HepG2 (cell line): Measurements from ENCODE around the gene NDST1. TPM values are rescaled to one million over a fixed set of nuclear protein-coding genes. Genes with fewer than 3 reads are reported as not detected.

ENCODE experiments used
- ATAC-seq: fragments of 200-7000 bp; cut with Tn5 transposase; 3 replicates; pipeline ENCODE4 v1.9.1; 2020; ENCODE audit warnings: mild to moderate bottlenecking, moderate library complexity
- BruUV-seq: library from RNA; stranded (reverse); fragments of 400-500 nt; replicated peaks from 2 replicates; lab custom pipeline; 2021; lab: Mats Ljungman, UMichigan
- CTCF ChIA-PET: fragments of 300-600 bp; formaldehyde crosslinking; extraction: SDS; loops from one replicate; lab custom pipeline; 2021; ENCODE audit warnings: low total read pairs, inconsistent platforms, low intra/inter-chr PET ratio; lab: Yijun Ruan, JAX
- POLR2A ChIA-PET: fragments of 350-600 bp; sonication (Branson Sonifier 250); formaldehyde crosslinking; loops from one replicate; lab custom pipeline; 2020; ENCODE audit warnings: antibody characterized with exemption, inconsistent platforms; lab: Yijun Ruan, JAX
- DNase-seq: peaks from one replicate; pipeline ENCODE4 v3.0.0-alpha.2; 2015; ENCODE audit warnings: low spot score
- FAIRE-seq: peaks from 3 replicates; lab custom pipeline; 2011; peaks lifted over from hg19 to GRCh38; lab: Jason Lieb, UNC
- H2AFZ ChIP-seq: one replicate; pipeline ENCODE4 v1.6.1; 2011; ENCODE audit warnings: low read length, inconsistent platforms
- H3K27ac ChIP-seq: fragments of 300-600 bp; 3 replicates; pipeline ENCODE4 v1.8.0; 2011; ENCODE audit warnings: mixed run types, mild to moderate bottlenecking, mixed read lengths, low read length, inconsistent platforms; ENCODE audit not compliant: insufficient read depth; ENCODE audit errors: extremely low read length
- H3K27me3 ChIP-seq, 2 experiments: fragments of 200-600 bp in 1 of 2; 2 replicates in 1 of 2; 3 replicates in 1 of 2; pipeline versions ENCODE4 v1.6.0 to v1.8.0; 2011; ENCODE audit warnings: low read length in 2 of 2, mild to moderate bottlenecking in 2 of 2, moderate library complexity in 2 of 2, inconsistent platforms in 1 of 2; ENCODE audit not compliant: insufficient read depth in 2 of 2, control insufficient read depth in 1 of 2
- H3K36me3 ChIP-seq, 2 experiments: fragments of 200-600 bp in 1 of 2; replicated peaks in 1 of 2; 2 replicates in 1 of 2; 3 replicates in 1 of 2; pipeline versions ENCODE4 v1.5.1 to v1.8.0; 2011; ENCODE audit warnings: low read length in 2 of 2, inconsistent platforms in 1 of 2; ENCODE audit not compliant: insufficient read depth in 2 of 2, control insufficient read depth in 1 of 2
- H3K4me1 ChIP-seq: 2 replicates; pipeline ENCODE4 v1.5.1; 2012; ENCODE audit warnings: low read length, inconsistent platforms; ENCODE audit not compliant: insufficient read depth
- H3K4me2 ChIP-seq: 2 replicates; pipeline ENCODE4 v1.6.0; 2011; ENCODE audit warnings: low read depth, low read length, inconsistent platforms
- H3K4me3 ChIP-seq, 3 experiments: fragments of 200-600 bp in 1 of 3; sonication (generic), shearing (Covaris generic) in 1 of 3; replicated peaks in 1 of 3; 2 replicates each; pipeline ENCODE4 v1.5.1; 2011 to 2016; ENCODE audit warnings: low read length in 3 of 3, inconsistent platforms in 2 of 3, low read depth in 2 of 3, mild to moderate bottlenecking in 2 of 3, control low read depth in 1 of 3, mixed read lengths in 1 of 3; ENCODE audit not compliant: insufficient read depth in 1 of 3
- H3K79me2 ChIP-seq: one replicate; pipeline ENCODE4 v1.6.1; 2011; ENCODE audit warnings: low read length, inconsistent platforms; ENCODE audit not compliant: insufficient read depth
- H3K9ac ChIP-seq: 2 replicates; pipeline ENCODE4 v1.6.0; 2011; ENCODE audit warnings: mild to moderate bottlenecking, low read depth, low read length, inconsistent platforms; ENCODE audit not compliant: insufficient read depth
- H3K9me3 ChIP-seq: 2 replicates; pipeline ENCODE4 v1.5.1; 2012; ENCODE audit warnings: mild to moderate bottlenecking, low read length
- H4K20me1 ChIP-seq: 2 replicates; pipeline ENCODE4 v1.6.0; 2011; ENCODE audit warnings: inconsistent platforms, mild to moderate bottlenecking, low read length, moderate library complexity; ENCODE audit not compliant: insufficient read depth
- MAZ ChIP-seq, 2 experiments: sonication (generic) in 1 of 2; formaldehyde crosslinking in 1 of 2; IDR thresholded peaks; 2 replicates each; pipeline versions ENCODE4 v1.5.0 to v1.6.1; 2012 to 2020; ENCODE audit warnings: low read depth in 2 of 2, mild to moderate bottlenecking in 2 of 2, borderline replicate concordance in 1 of 2, improper control_type of control experiment in 1 of 2, low read length in 1 of 2, missing genetic modification reagents in 1 of 2, moderate library complexity in 1 of 2
- SOX13 ChIP-seq, 3 experiments: fragments of 450-650 bp in 1 of 3; sonication (generic) in 1 of 3; formaldehyde crosslinking in 1 of 3; IDR thresholded peaks in 2 of 3; conservative IDR thresholded peaks in 1 of 3; 2 replicates each; pipeline versions ENCODE4 v1.5.0 to v1.6.1; 2016 to 2020; ENCODE audit warnings: antibody characterized with exemption in 1 of 3, mild to moderate bottlenecking in 1 of 3, missing compliant biosample characterization in 1 of 3, missing genetic modification reagents in 1 of 3, moderate library complexity in 1 of 3
- ZNF543 ChIP-seq: sonication (generic); formaldehyde crosslinking; IDR thresholded peaks from 2 replicates; pipeline ENCODE4 v1.4.0; 2020; ENCODE audit warnings: mild to moderate bottlenecking, missing genetic modification reagents
- ZNF552 ChIP-seq: sonication (generic); formaldehyde crosslinking; IDR thresholded peaks from 2 replicates; pipeline ENCODE4 v1.9.0; 2022; ENCODE audit warnings: missing genetic modification reagents, mild to moderate bottlenecking, borderline replicate concordance
- ZSCAN29 ChIP-seq: sonication (generic); formaldehyde crosslinking; conservative IDR thresholded peaks from 2 replicates; pipeline ENCODE4 v1.4.0; 2020; ENCODE audit warnings: mild to moderate bottlenecking, missing genetic modification reagents
- whole genome bisulfite sequencing: methylation state at CpG from one replicate; pipeline ENCODE4 v1.1.6; 2017; ENCODE audit warnings: low lambda C conversion rate; 5-methylcytosine and 5-hydroxymethylcytosine counted together
- in situ Hi-C: cut with HindIII; loops from 2 replicates; pipeline ENCODE4 v1.10.0; 2017; ENCODE audit warnings: low pct_unique_long_range_greater_than_20kb; ENCODE audit not compliant: extremely low pct_ligation_motif_present
- intact Hi-C: fragments of 100-400 bp; cut with micrococcal nuclease; formaldehyde crosslinking; loops from one replicate; pipeline ENCODE4 v1.10.0; 2022; ENCODE audit not compliant: unreplicated experiment
- polyA plus RNA-seq, 8 experiments: library from polyadenylated mRNA; depleted of rRNA in 3 of 8; stranded (reverse) in 7 of 8; unstranded in 1 of 8; fragments of >200 nt; fragmentation: Illumina TruSeq in 4 of 8; extraction: Trizol in 4 of 8; gene quantifications; 2 replicates each; pipeline versions ENCODE4 v1.2.1 to v1.2.3, GENCODE V29; 2011 to 2016; ENCODE audit warnings: low read depth in 4 of 8, missing spikeins in 1 of 8, mixed read lengths in 1 of 8; ENCODE audit not compliant: insufficient read depth in 1 of 8
- total RNA-seq, 5 experiments: library from RNA; depleted of rRNA; stranded (reverse); fragments of >200 nt; fragmentation: Illumina TruSeq; extraction: Trizol; gene quantifications; 2 replicates each; pipeline ENCODE4 v1.2.3, GENCODE V29; 2016; ENCODE audit warnings: low read depth in 1 of 5
- TF ChIP-seq, protein P1 (sequence below): sonication (generic); formaldehyde crosslinking; IDR thresholded peaks from 2 replicates; pipeline ENCODE4 v1.4.0; 2020; ENCODE audit warnings: missing genetic modification reagents
- TF ChIP-seq, protein P2 (sequence below): sonication (generic); formaldehyde crosslinking; IDR thresholded peaks from 2 replicates; pipeline ENCODE4 v1.5.1; 2020; ENCODE audit warnings: missing genetic modification reagents, mild to moderate bottlenecking, borderline replicate concordance
- TF ChIP-seq, protein P3 (sequence below): sonication (generic); formaldehyde crosslinking; IDR thresholded peaks from 2 replicates; pipeline ENCODE4 v1.4.0; 2020; ENCODE audit warnings: missing genetic modification reagents, borderline replicate concordance
- TF ChIP-seq, protein P4 (sequence below): sonication (generic); formaldehyde crosslinking; IDR thresholded peaks from 2 replicates; pipeline ENCODE4 v1.8.0; 2022; ENCODE audit warnings: missing genetic modification reagents, mild to moderate bottlenecking, inconsistent platforms, borderline replicate concordance
- TF ChIP-seq, protein P5 (sequence below): IDR thresholded peaks from 2 replicates; pipeline ENCODE4 v1.6.1; 2012; ENCODE audit warnings: low read depth, low read length, improper control_type of control experiment

NDST1 gene
- total and polyA plus RNA-seq, 2 of the 13 experiments (the other 11 are each of a cell fraction or from before 2014, with no cell fraction given): 23.8 to 26.2 TPM

DNA sequence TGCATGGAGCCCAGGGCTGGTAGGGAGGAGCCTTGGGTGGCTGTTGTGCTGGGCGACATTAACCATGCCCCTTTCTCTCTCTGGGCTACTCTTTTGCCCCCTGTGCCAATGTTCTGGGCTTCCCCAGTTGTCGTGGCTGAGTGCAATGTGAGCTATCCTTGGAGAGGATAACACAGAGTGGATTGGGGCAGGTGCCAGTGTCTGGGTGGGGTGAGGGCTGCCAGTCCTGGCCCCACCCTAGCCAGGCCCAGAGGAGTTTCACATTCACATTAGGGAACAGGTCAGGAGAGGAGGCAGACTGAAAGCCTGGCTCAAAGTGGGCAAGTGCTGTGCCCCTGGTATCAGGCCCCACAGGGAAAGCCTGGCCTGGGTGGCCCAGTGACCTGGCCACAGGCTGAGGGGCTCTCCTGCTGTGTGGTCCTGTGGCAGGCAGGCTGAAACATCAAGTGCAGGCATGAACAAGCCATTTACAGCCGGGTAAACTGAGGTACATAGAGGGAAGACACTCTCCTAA, 7.5 kb upstream of the NDST1 start:
- 68% methylated on average over 3 of the region's 3 CpGs for WGBS
- POLR2A ChIA-PET: interaction anchor here (1.3 to 1.8 kb wide), 2 partner anchors 10 to 22 kb away, joined by 3 to 5 read pairs; no protein-coding TSS in a partner anchor
- Histone ChIP-seq H3K4me3 (no peak overlapping the region), H3K27ac (no peak overlapping the region), H3K4me2 (no peak overlapping the region), H3K36me3 (peaks cover 3 to 37% of the 10 kb centered on the region in 2 experiments; a peak in 3 of 5 replicates), H3K9me3 (no peaks in the 10 kb centered on the region), H3K9ac (no peak overlapping the region), H3K4me1 (peaks cover 94% of the 10 kb centered on the region), H3K79me2 (peaks cover 93% of the 10 kb centered on the region), H3K27me3 (no peaks in the 10 kb centered on the region), H4K20me1 (peaks cover 70% of the 10 kb centered on the region), H2AFZ (no peak overlapping the region)
- no peak for ATAC-seq
- no peak for DNase-seq
- FAIRE-seq: no peak
- BruUV-seq: no TSS peak
- CTCF ChIA-PET: no interaction called here
- in situ Hi-C loops: no loop called here
- intact Hi-C loops: loop anchor here (5.0 kb wide), 1 partner anchor 42 kb away; no protein-coding TSS in a partner anchor
- TF ChIP-seq, protein P1, sequence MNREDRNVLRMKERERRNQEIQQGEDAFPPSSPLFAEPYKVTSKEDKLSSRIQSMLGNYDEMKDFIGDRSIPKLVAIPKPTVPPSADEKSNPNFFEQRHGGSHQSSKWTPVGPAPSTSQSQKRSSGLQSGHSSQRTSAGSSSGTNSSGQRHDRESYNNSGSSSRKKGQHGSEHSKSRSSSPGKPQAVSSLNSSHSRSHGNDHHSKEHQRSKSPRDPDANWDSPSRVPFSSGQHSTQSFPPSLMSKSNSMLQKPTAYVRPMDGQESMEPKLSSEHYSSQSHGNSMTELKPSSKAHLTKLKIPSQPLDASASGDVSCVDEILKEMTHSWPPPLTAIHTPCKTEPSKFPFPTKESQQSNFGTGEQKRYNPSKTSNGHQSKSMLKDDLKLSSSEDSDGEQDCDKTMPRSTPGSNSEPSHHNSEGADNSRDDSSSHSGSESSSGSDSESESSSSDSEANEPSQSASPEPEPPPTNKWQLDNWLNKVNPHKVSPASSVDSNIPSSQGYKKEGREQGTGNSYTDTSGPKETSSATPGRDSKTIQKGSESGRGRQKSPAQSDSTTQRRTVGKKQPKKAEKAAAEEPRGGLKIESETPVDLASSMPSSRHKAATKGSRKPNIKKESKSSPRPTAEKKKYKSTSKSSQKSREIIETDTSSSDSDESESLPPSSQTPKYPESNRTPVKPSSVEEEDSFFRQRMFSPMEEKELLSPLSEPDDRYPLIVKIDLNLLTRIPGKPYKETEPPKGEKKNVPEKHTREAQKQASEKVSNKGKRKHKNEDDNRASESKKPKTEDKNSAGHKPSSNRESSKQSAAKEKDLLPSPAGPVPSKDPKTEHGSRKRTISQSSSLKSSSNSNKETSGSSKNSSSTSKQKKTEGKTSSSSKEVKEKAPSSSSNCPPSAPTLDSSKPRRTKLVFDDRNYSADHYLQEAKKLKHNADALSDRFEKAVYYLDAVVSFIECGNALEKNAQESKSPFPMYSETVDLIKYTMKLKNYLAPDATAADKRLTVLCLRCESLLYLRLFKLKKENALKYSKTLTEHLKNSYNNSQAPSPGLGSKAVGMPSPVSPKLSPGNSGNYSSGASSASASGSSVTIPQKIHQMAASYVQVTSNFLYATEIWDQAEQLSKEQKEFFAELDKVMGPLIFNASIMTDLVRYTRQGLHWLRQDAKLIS (CRISPR knock-in tag): no peak
- no peak for TF ChIP-seq ZSCAN29 (CRISPR knock-in tag)
- TF ChIP-seq, protein P2, sequence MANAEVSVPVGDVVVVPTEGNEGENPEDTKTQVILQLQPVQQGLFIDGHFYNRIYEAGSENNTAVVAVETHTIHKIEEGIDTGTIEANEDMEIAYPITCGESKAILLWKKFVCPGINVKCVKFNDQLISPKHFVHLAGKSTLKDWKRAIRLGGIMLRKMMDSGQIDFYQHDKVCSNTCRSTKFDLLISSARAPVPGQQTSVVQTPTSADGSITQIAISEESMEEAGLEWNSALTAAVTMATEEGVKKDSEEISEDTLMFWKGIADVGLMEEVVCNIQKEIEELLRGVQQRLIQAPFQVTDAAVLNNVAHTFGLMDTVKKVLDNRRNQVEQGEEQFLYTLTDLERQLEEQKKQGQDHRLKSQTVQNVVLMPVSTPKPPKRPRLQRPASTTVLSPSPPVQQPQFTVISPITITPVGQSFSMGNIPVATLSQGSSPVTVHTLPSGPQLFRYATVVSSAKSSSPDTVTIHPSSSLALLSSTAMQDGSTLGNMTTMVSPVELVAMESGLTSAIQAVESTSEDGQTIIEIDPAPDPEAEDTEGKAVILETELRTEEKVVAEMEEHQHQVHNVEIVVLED (CRISPR knock-in tag): no peak
- TF ChIP-seq, protein P3, sequence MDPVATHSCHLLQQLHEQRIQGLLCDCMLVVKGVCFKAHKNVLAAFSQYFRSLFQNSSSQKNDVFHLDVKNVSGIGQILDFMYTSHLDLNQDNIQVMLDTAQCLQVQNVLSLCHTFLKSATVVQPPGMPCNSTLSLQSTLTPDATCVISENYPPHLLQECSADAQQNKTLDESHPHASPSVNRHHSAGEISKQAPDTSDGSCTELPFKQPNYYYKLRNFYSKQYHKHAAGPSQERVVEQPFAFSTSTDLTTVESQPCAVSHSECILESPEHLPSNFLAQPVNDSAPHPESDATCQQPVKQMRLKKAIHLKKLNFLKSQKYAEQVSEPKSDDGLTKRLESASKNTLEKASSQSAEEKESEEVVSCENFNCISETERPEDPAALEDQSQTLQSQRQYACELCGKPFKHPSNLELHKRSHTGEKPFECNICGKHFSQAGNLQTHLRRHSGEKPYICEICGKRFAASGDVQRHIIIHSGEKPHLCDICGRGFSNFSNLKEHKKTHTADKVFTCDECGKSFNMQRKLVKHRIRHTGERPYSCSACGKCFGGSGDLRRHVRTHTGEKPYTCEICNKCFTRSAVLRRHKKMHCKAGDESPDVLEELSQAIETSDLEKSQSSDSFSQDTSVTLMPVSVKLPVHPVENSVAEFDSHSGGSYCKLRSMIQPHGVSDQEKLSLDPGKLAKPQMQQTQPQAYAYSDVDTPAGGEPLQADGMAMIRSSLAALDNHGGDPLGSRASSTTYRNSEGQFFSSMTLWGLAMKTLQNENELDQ: no peak
- TF ChIP-seq SOX13 (IDR thresholded peaks at IDR 0.05): no peak
- no peak for TF ChIP-seq SOX13 (CRISPR knock-in tag; conservative IDR thresholded peaks at IDR 0.05 in 1 of 2, IDR thresholded peaks at IDR 0.05 in 1 of 2)
- TF ChIP-seq ZNF543 (CRISPR knock-in tag): no peak
- TF ChIP-seq ZNF552 (CRISPR knock-in tag): no peak
- TF ChIP-seq, protein P4, sequence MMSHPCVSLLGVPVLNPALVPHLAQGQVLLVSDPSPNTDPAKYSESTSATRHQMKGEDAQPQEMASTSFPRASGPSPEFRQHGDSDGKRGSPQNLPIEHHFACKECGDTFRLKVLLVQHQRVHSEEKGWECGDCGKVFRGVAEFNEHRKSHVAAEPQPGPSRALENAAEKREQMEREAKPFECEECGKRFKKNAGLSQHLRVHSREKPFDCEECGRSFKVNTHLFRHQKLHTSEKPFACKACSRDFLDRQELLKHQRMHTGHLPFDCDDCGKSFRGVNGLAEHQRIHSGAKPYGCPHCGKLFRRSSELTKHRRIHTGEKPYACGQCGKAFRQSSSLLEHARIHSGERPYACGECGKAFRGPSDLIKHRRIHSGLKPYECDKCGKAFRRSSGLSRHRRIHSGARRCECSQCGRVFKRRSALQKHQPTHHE (CRISPR knock-in tag): no peak
- TF ChIP-seq MAZ (IDR thresholded peaks at IDR 0.05; ENCODE audit: borderline replicate concordance, low read depth, low read length): no peak
- TF ChIP-seq MAZ (CRISPR knock-in tag; IDR thresholded peaks at IDR 0.05; ENCODE audit: low read depth): no peak
- TF ChIP-seq, protein P5, sequence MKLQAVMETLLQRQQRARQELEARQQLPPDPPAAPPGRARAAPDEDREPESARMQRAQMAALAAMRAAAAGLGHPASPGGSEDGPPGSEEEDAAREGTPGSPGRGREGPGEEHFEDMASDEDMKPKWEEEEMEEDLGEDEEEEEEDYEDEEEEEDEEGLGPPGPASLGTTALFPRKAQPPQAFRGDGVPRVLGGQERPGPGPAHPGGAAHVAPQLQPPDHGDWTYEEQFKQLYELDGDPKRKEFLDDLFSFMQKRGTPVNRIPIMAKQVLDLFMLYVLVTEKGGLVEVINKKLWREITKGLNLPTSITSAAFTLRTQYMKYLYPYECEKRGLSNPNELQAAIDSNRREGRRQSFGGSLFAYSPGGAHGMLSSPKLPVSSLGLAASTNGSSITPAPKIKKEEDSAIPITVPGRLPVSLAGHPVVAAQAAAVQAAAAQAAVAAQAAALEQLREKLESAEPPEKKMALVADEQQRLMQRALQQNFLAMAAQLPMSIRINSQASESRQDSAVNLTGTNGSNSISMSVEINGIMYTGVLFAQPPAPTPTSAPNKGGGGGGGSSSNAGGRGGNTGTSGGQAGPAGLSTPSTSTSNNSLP: no peak
